ENCODE data around the gene XAGE1A.

DNA sequence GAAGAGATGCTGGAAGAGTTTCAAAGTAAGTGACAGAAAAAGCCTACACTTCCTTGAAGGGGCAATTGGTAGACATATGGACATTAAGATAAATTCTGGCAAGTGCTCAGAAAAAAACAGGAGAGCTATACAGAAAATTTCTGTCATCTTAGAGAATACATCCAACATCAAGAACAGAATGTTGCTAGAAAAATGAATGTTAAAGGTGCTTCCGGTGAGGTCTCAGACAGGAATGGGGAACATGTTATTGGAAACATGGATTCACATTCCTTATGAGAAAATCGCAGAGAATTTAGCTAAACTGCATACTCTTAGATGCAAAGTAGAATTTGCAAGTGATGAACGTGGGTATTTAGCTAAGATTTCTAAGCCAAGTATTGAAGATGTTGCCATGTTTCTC, 11.7 kb downstream of the XAGE1A start:
- TF ChIP-seq EZH2 (IDR thresholded peaks at IDR 0.05; ENCODE audit: insufficient read depth, poor library complexity, severe bottlenecking), result no peak
- no peak for TF ChIP-seq EZH2phosphoT487 (IDR thresholded peaks at IDR 0.05; ENCODE audit: insufficient read depth, low read depth)
